ENCODE data around the gene THRB. TPM values are rescaled to one million over a fixed set of nuclear protein-coding genes. Genes with fewer than 3 reads are reported as not detected.
A peak's percentile ranks its signal among the peaks of the same experiment; 100 is the strongest.

Gene THRB
- total RNA-seq, 1 experiment from 2014 or later: 5.8 TPM

DNA sequence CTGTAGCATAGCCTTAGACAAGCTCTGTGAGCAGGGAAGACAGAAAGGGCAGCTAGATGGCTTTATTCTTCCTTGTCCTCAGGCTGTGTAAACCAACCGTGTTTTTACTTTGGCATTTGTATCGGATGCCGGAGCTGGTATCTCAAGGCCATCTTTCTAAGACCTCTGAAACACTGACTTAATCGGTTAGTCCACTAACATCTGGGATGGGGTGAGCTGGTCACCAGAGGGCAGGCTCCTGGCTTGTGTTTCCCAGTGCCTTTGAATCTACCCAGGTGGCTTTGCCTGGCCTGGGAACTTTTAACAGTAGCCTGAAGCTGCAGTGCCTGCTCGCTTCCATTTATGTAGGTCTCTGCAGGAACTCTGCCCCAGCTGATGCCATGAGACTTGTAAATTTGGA lies 296.8 kb downstream of the THRB start:
- DNase-seq (ENCODE audit: low spot score) (peak; percentile 55), ATAC-seq (peak; percentile 98)
- Mint-ChIP-seq H3K4me1 (no peaks in the 10 kb centered on the region), H3K36me3 (peaks cover 9% of the 10 kb centered on the region), H3K9me3 (peaks cover 11% of the 10 kb centered on the region), H3K27ac (no peak overlapping the region), H3K4me3 (no peak overlapping the region), H3K27me3 (ENCODE audit: low read depth) (no peaks in the 10 kb centered on the region)
- no peak for TF ChIP-seq NR1H2 (CRISPR knock-in tag; IDR thresholded peaks at IDR 0.05)
- TF ChIP-seq ZNF317 (CRISPR knock-in tag; IDR thresholded peaks at IDR 0.05; ENCODE audit: borderline replicate concordance, low read depth): no peak
- no peak for TF ChIP-seq SP1 (CRISPR knock-in tag; conservative IDR thresholded peaks at IDR 0.05)
- no peak for TF ChIP-seq FOXP1 (CRISPR knock-in tag; IDR thresholded peaks at IDR 0.05; ENCODE audit: borderline replicate concordance)
- no peak for TF ChIP-seq ZNF263 (CRISPR knock-in tag; IDR thresholded peaks at IDR 0.05; ENCODE audit: low read depth)
- TF ChIP-seq, protein P1, sequence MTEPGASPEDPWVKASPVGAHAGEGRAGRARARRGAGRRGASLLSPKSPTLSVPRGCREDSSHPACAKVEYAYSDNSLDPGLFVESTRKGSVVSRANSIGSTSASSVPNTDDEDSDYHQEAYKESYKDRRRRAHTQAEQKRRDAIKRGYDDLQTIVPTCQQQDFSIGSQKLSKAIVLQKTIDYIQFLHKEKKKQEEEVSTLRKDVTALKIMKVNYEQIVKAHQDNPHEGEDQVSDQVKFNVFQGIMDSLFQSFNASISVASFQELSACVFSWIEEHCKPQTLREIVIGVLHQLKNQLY (CRISPR knock-in tag; IDR thresholded peaks at IDR 0.05): no peak
- TF ChIP-seq RORB (CRISPR knock-in tag; IDR thresholded peaks at IDR 0.05): no peak
- no peak for TF ChIP-seq ZNF396 (CRISPR knock-in tag; IDR thresholded peaks at IDR 0.05; ENCODE audit: borderline replicate concordance)
- no peak for TF ChIP-seq NFATC4 (CRISPR knock-in tag; IDR thresholded peaks at IDR 0.05)
- ChIA-PET CTCF (interaction anchor here (0.5 to 2.5 kb wide), 18 partner anchors 8 to 491 kb away, joined by 3 to 20 read pairs (median 3); no protein-coding TSS in a partner anchor), POLR2A (interaction anchor here (0.8 kb wide), 1 partner anchor 22 kb away, joined by 4 read pairs; no protein-coding TSS in a partner anchor)

DNA sequence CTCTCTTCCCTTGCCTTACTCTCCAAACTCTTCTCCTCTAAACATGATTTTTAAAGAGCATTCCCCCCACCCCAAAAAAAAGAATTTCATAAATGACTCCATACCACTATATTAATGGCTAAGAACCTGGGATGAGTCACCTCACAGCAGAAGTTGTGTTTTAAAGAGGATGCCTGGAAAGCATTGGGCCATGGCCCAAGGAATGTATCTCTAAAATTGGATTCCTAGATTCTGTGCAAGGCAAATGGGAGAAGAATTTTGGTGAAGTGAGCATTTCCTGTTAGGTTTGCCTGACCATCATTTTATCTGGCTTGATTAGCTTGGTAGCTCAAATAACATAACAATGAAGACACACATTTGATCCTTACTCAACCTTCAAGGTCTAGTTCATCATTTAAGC lies 298.1 kb downstream of the THRB start:
- H3K4me1 Mint-ChIP-seq: no peaks in the 10 kb centered on the region
- DNase-seq (ENCODE audit: low spot score) (no peak), ATAC-seq (no peak)
- no peak overlapping the region for H3K27ac Mint-ChIP-seq
- CTCF ChIA-PET: no interaction called here
- no peaks in the 10 kb centered on the region for H3K9me3 Mint-ChIP-seq
- TF ChIP-seq, protein P2, sequence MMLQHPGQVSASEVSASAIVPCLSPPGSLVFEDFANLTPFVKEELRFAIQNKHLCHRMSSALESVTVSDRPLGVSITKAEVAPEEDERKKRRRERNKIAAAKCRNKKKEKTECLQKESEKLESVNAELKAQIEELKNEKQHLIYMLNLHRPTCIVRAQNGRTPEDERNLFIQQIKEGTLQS (CRISPR knock-in tag; conservative IDR thresholded peaks at IDR 0.05): no peak
- no peak for TF ChIP-seq MXD4 (CRISPR knock-in tag; IDR thresholded peaks at IDR 0.05; ENCODE audit: borderline replicate concordance)
- H3K36me3 Mint-ChIP-seq: no peaks in the 10 kb centered on the region
- no peaks in the 10 kb centered on the region for H3K27me3 Mint-ChIP-seq (ENCODE audit: low read depth)
- POLR2A ChIA-PET: no interaction called here
- H3K4me3 Mint-ChIP-seq: no peak overlapping the region

DNA sequence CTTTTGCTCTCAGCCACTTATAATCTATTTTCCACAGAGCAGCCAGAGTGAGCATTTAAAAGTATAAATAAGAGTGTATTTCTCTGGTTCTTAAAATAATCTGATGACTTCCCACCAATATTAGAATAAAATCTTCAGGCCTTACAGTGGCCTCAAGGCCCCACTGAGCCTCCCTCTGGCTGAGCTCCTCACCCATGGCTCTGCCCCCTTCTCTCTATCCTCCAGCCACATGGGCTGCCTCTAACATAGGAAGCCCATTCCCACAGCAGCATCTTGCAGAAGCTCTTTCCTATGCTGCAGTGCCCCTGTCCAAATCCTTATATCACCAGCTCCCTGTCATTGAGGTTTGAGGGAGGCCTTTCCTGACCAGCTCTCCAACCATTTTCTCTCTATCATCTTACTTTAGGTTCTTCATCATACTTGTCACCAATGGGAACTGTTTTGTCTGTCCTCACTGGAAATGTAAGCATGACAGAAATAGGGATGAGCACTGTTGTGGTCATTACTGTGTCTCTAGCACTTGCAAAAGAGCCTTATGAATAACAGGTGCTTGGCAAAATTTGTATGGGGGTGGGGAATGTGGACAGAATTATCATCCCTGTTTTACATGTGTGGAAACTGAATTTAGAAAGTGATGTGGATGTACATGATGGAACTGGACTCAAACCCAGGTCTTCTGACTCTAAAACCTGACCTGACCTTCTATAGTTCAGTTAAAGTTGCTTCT lies 299.0 kb downstream of the THRB start:
- ChIA-PET CTCF (interaction anchor here (0.8 kb wide), 1 partner anchor 24 kb away, joined by 3 read pairs; no protein-coding TSS in a partner anchor), POLR2A (no interaction called here)

DNA sequence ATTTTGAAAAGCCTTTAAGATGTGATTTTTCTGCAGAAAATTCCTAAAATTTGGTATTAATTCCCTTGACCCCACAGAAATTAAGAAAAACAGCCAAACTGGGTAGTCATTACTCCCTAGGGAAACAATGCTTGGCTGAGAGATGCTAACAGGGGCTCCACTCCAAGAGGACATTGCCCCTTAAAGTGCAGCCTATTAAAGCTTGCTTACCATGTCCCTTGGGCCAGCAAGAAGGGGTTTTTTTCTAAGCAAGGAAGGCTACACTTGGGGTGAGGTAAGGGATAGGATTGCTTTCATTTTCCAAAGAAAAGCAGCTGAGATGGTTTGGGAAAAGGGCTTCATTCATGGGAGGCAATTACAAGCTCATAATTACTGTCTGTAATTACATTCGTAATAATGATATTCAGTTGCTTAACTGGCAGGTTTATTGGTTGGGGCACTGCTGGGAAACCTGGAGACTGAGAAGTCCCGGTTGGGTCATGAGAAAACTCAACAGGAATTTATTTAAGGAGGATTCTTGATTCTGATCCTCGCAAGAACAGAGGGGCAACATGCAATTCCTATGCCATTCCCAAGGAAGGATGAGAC lies 302.1 kb downstream of the THRB start:
- H3K4me3 Mint-ChIP-seq: no peak overlapping the region
- POLR2A ChIA-PET: no interaction called here
- DNase-seq (ENCODE audit: low spot score) (no peak), ATAC-seq (no peak)
- TF ChIP-seq, protein P3, sequence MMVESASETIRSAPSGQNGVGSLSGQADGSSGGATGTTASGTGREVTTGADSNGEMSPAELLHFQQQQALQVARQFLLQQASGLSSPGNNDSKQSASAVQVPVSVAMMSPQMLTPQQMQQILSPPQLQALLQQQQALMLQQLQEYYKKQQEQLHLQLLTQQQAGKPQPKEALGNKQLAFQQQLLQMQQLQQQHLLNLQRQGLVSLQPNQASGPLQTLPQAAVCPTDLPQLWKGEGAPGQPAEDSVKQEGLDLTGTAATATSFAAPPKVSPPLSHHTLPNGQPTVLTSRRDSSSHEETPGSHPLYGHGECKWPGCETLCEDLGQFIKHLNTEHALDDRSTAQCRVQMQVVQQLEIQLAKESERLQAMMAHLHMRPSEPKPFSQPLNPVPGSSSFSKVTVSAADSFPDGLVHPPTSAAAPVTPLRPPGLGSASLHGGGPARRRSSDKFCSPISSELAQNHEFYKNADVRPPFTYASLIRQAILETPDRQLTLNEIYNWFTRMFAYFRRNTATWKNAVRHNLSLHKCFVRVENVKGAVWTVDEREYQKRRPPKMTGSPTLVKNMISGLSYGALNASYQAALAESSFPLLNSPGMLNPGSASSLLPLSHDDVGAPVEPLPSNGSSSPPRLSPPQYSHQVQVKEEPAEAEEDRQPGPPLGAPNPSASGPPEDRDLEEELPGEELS (CRISPR knock-in tag; IDR thresholded peaks at IDR 0.05): no peak
- no peak for TF ChIP-seq NR1H2 (CRISPR knock-in tag; IDR thresholded peaks at IDR 0.05)
- no peak for TF ChIP-seq TEAD4 (CRISPR knock-in tag; IDR thresholded peaks at IDR 0.05)
- no peak for TF ChIP-seq ESRRA (CRISPR knock-in tag; IDR thresholded peaks at IDR 0.05; ENCODE audit: borderline replicate concordance)
- TF ChIP-seq ZNF396 (CRISPR knock-in tag; IDR thresholded peaks at IDR 0.05; ENCODE audit: borderline replicate concordance): no peak
- no peak for TF ChIP-seq FOXJ3 (CRISPR knock-in tag; IDR thresholded peaks at IDR 0.05; ENCODE audit: borderline replicate concordance)
- TF ChIP-seq CREB1 (CRISPR knock-in tag; IDR thresholded peaks at IDR 0.05): no peak
- TF ChIP-seq SP1 (CRISPR knock-in tag; conservative IDR thresholded peaks at IDR 0.05): no peak
- TF ChIP-seq, protein P4, sequence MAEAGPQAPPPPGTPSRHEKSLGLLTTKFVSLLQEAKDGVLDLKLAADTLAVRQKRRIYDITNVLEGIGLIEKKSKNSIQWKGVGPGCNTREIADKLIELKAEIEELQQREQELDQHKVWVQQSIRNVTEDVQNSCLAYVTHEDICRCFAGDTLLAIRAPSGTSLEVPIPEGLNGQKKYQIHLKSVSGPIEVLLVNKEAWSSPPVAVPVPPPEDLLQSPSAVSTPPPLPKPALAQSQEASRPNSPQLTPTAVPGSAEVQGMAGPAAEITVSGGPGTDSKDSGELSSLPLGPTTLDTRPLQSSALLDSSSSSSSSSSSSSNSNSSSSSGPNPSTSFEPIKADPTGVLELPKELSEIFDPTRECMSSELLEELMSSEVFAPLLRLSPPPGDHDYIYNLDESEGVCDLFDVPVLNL (CRISPR knock-in tag; IDR thresholded peaks at IDR 0.05; ENCODE audit: borderline replicate concordance, low read depth): no peak
- TF ChIP-seq, protein P5, sequence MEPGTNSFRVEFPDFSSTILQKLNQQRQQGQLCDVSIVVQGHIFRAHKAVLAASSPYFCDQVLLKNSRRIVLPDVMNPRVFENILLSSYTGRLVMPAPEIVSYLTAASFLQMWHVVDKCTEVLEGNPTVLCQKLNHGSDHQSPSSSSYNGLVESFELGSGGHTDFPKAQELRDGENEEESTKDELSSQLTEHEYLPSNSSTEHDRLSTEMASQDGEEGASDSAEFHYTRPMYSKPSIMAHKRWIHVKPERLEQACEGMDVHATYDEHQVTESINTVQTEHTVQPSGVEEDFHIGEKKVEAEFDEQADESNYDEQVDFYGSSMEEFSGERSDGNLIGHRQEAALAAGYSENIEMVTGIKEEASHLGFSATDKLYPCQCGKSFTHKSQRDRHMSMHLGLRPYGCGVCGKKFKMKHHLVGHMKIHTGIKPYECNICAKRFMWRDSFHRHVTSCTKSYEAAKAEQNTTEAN (CRISPR knock-in tag; IDR thresholded peaks at IDR 0.05): no peak
- H3K36me3 Mint-ChIP-seq: no peaks in the 10 kb centered on the region
- no peak overlapping the region for H3K27ac Mint-ChIP-seq
- no peaks in the 10 kb centered on the region for H3K9me3 Mint-ChIP-seq
- no peaks in the 10 kb centered on the region for H3K4me1 Mint-ChIP-seq
- H3K27me3 Mint-ChIP-seq (ENCODE audit: low read depth): no peaks in the 10 kb centered on the region
- CTCF ChIA-PET: interaction anchor here (0.9 kb wide), 1 partner anchor 104 kb away, joined by 3 read pairs; no protein-coding TSS in a partner anchor

More for the DNA sequence above, 299.0 kb downstream of the THRB start:
- Mint-ChIP-seq H3K36me3 (no peaks in the 10 kb centered on the region), H3K9me3 (no peaks in the 10 kb centered on the region), H3K27me3 (ENCODE audit: low read depth) (no peaks in the 10 kb centered on the region), H3K4me1 (no peaks in the 10 kb centered on the region), H3K27ac (no peak overlapping the region), H3K4me3 (no peak overlapping the region)
- TF ChIP-seq, protein P6, sequence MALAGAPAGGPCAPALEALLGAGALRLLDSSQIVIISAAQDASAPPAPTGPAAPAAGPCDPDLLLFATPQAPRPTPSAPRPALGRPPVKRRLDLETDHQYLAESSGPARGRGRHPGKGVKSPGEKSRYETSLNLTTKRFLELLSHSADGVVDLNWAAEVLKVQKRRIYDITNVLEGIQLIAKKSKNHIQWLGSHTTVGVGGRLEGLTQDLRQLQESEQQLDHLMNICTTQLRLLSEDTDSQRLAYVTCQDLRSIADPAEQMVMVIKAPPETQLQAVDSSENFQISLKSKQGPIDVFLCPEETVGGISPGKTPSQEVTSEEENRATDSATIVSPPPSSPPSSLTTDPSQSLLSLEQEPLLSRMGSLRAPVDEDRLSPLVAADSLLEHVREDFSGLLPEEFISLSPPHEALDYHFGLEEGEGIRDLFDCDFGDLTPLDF (CRISPR knock-in tag; IDR thresholded peaks at IDR 0.05): no peak
- no peak for TF ChIP-seq ZNF423 (CRISPR knock-in tag; IDR thresholded peaks at IDR 0.05)
- ATAC-seq (no peak), DNase-seq (ENCODE audit: low spot score) (no peak)
